ENCODE results near the gene NME5.

DNA sequence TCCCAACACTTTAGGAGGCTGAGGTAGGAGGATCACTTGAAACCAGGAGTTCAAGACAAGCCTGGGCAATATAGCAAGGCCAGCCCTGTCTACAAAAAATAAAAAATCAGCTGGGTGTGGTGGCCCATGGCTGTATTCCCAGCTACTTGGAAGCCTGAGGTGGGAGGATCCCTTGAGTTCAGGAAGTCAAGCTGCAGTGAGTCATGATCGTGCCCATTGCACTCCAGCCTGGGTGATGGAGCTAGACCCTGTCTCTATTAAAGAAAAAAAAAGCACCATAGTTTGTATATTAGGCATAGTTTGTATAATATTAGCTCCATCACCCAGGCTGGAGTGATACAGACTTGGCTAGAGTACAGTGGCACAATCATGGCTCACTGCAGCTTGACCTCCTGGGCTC lies 9.6 kb upstream of the NME5 start:
- no peak for TF ChIP-seq PPARD (CRISPR knock-in tag; IDR thresholded peaks at IDR 0.05)
- TF ChIP-seq, protein P1, sequence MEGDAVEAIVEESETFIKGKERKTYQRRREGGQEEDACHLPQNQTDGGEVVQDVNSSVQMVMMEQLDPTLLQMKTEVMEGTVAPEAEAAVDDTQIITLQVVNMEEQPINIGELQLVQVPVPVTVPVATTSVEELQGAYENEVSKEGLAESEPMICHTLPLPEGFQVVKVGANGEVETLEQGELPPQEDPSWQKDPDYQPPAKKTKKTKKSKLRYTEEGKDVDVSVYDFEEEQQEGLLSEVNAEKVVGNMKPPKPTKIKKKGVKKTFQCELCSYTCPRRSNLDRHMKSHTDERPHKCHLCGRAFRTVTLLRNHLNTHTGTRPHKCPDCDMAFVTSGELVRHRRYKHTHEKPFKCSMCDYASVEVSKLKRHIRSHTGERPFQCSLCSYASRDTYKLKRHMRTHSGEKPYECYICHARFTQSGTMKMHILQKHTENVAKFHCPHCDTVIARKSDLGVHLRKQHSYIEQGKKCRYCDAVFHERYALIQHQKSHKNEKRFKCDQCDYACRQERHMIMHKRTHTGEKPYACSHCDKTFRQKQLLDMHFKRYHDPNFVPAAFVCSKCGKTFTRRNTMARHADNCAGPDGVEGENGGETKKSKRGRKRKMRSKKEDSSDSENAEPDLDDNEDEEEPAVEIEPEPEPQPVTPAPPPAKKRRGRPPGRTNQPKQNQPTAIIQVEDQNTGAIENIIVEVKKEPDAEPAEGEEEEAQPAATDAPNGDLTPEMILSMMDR (IDR thresholded peaks at IDR 0.05 in 2 of 3, conservative IDR thresholded peaks at IDR 0.05 in 1 of 3; ENCODE audit: insufficient read depth in 2 of 3, low read depth in 1 of 3, low read length in 3 of 3) = no peak
- TF ChIP-seq SMARCC2 (IDR thresholded peaks at IDR 0.05; ENCODE audit: low read depth) = no peak
- TF ChIP-seq, protein P2, sequence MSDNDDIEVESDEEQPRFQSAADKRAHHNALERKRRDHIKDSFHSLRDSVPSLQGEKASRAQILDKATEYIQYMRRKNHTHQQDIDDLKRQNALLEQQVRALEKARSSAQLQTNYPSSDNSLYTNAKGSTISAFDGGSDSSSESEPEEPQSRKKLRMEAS (CRISPR knock-in tag; IDR thresholded peaks at IDR 0.05) = no peak
- no peak for TF ChIP-seq CBX2 (IDR thresholded peaks at IDR 0.05; ENCODE audit: insufficient read depth, low read length, poor library complexity, severe bottlenecking)
- no peak for TF ChIP-seq EZH2 (IDR thresholded peaks at IDR 0.05; ENCODE audit: borderline replicate concordance, low read depth, low read length)
- TF ChIP-seq MYC (IDR thresholded peaks at IDR 0.05; ENCODE audit: low read depth, low read length) = no peak
- no peak for TF ChIP-seq MYC (CRISPR knock-in tag; IDR thresholded peaks at IDR 0.05; ENCODE audit: borderline replicate concordance, low read depth)
- TF ChIP-seq NRF1 (conservative IDR thresholded peaks at IDR 0.05 in 1 of 2, IDR thresholded peaks at IDR 0.05 in 1 of 2) = no peak
- TF ChIP-seq ZFP1 (CRISPR knock-in tag; IDR thresholded peaks at IDR 0.05) = no peak
- TF ChIP-seq TEAD4 (IDR thresholded peaks at IDR 0.05; ENCODE audit: low read length) = no peak
- TF ChIP-seq TEAD4 (CRISPR knock-in tag; IDR thresholded peaks at IDR 0.05; ENCODE audit: borderline replicate concordance) = no peak
- no peak for TF ChIP-seq NFRKB (IDR thresholded peaks at IDR 0.05; ENCODE audit: low read depth)
- TF ChIP-seq, protein P3, sequence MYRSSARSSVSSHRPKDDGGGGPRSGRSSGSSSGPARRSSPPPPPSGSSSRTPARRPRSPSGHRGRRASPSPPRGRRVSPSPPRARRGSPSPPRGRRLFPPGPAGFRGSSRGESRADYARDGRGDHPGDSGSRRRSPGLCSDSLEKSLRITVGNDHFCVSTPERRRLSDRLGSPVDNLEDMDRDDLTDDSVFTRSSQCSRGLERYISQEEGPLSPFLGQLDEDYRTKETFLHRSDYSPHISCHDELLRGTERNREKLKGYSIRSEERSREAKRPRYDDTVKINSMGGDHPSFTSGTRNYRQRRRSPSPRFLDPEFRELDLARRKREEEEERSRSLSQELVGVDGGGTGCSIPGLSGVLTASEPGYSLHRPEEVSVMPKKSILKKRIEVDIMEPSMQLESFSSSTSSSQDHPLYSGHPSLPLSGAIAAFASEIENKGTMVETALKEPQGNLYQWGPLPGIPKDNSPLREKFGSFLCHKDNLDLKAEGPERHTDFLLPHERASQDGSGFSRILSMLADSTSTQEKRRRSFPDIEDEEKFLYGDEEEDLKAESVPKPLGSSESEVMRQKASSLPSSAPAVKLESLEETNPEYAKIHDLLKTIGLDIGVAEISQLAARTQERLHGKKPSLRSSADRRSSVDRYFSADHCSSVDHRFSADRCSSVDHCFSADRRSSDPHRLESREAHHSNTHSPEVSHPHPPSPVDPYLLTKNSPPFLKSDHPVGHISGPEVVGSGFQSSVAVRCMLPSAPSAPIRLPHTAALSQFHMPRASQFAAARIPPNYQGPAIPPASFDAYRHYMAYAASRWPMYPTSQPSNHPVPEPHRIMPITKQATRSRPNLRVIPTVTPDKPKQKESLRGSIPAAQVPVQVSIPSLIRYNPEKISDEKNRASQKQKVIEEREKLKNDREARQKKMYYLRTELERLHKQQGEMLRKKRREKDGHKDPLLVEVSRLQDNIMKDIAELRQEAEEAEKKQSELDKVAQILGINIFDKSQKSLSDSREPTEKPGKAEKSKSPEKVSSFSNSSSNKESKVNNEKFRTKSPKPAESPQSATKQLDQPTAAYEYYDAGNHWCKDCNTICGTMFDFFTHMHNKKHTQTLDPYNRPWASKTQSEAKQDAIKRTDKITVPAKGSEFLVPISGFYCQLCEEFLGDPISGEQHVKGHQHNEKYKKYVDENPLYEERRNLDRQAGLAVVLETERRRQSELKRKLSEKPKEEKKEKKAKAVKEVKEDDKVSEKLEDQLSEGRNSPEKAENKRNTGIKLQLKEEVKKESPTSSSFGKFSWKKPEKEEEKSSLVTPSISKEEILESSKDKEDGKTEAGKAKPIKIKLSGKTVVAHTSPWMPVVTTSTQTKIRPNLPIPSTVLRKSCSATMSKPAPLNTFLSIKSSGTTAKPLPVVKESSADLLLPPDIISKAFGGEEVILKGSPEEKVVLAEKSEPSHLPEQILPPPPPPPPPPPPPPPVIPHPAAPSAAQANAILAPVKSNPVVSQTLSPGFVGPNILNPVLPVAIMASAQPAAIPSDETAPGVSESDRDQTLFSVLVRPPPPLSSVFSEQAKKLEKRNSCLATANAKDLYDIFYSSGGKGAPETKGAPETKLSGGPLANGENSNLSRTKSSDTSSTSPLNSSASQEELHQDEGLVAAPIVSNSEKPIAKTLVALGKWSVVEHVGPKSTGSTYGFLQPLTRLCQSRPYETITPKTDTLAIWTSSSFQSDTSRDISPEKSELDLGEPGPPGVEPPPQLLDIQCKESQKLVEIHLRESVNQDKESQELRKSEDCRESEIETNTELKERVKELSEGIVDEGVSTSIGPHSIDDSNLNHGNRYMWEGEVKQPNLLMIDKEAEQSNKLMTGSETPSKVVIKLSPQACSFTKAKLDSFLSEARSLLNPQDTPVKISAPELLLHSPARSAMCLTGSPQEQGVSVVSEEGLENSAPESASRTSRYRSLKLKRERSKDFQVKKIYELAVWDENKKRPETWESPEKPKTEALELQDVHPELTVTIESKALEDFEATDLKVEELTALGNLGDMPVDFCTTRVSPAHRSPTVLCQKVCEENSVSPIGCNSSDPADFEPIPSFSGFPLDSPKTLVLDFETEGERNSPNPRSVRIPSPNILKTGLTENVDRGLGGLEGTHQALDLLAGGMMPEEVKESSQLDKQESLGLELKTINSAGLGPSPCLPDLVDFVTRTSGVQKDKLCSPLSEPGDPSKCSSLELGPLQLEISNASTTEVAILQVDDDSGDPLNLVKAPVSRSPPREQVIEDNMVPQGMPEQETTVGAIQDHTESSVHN (IDR thresholded peaks at IDR 0.05; ENCODE audit: borderline replicate concordance in 1 of 2, low read depth in 1 of 2) = no peak
